ENCODE data around the gene PTK7.

DNA sequence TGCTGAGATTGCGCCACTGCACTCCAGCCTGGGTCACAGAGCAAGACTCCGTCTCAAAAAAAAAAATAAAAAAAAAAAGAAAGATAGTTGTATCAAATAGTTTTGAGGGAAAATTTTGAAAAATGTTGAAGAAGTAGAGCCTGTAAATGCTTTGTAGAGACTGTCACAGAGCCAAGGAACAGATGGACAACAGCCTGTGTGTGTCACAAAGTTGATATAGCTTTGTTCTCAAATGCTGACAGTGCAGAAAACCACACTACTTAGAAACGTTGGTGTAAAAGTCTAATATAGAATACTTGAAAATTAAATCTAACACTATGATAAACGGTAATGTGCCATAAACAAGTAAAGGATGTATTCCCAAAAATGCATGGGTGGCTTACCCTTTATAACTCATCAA, 25.4 kb downstream of the PTK7 start:
- TF ChIP-seq, protein P1, sequence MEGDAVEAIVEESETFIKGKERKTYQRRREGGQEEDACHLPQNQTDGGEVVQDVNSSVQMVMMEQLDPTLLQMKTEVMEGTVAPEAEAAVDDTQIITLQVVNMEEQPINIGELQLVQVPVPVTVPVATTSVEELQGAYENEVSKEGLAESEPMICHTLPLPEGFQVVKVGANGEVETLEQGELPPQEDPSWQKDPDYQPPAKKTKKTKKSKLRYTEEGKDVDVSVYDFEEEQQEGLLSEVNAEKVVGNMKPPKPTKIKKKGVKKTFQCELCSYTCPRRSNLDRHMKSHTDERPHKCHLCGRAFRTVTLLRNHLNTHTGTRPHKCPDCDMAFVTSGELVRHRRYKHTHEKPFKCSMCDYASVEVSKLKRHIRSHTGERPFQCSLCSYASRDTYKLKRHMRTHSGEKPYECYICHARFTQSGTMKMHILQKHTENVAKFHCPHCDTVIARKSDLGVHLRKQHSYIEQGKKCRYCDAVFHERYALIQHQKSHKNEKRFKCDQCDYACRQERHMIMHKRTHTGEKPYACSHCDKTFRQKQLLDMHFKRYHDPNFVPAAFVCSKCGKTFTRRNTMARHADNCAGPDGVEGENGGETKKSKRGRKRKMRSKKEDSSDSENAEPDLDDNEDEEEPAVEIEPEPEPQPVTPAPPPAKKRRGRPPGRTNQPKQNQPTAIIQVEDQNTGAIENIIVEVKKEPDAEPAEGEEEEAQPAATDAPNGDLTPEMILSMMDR (IDR thresholded peaks at IDR 0.05): no peak
- TF ChIP-seq POLR2A (IDR thresholded peaks at IDR 0.05): no peak

Measured in Peyer's patch (tissue), 4 donors.